Measurements from ENCODE around the gene PATE3. TPM values are rescaled to one million over a fixed set of nuclear protein-coding genes. Genes with fewer than 3 reads are reported as not detected.

The PATE3 gene
- total and polyA plus RNA-seq, 2 of the 8 experiments (the other 6 are each of a cell fraction or from before 2014, with no cell fraction given), result not detected

DNA sequence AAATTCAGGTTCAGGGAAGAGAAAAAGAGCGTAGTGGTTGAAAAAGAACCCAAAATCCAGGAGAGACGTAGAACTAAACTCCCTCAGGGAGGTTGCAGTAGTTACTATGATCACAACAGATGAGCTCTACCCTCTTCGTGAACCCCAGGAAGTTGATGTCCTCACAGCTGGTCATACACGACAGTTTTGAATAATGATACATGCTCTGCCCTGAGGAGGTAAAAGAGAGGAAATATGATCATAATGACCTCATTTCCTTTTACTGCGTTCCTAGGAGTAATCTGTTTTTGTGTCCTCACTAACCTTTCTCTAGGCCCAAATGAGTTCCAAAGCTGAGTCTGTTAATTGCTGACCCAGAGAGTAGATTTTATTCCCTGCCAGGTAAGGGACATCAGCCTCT is 10.6 kb upstream of the PATE3 start:
- TF ChIP-seq RFX5 (IDR thresholded peaks at IDR 0.05; ENCODE audit: borderline replicate concordance, low read depth, low read length), result no peak
- Histone ChIP-seq H2BK20ac (ENCODE audit: low read length) (no peak overlapping the region), H4K8ac (ENCODE audit: extremely low read depth, insufficient read depth, low read length) (no peak overlapping the region), H3K4ac (replicated peaks; ENCODE audit: insufficient read length, low read depth, low read length) (no peak overlapping the region), H3K36me3 (ENCODE audit: control insufficient read depth in 2 of 4, insufficient read depth in 4 of 4, low read length in 3 of 4) (no peaks in the 10 kb centered on the region), H3K23me2 (ENCODE audit: low read depth, low read length) (no peaks in the 10 kb centered on the region), H3K4me3 (ENCODE audit: extremely low read depth in 1 of 4, insufficient read depth in 2 of 4, low read depth in 3 of 4, low read length in 4 of 4) (no peak overlapping the region), H2AFZ (ENCODE audit: low read length) (no peak overlapping the region), H2BK120ac (replicated peaks; ENCODE audit: low read depth, low read length) (no peak overlapping the region), H3K79me1 (ENCODE audit: low read depth, low read length) (no peaks in the 10 kb centered on the region), H4K91ac (replicated peaks; ENCODE audit: insufficient read length, low read length) (no peak overlapping the region), H3K27me3 (replicated peaks in 1 of 4; ENCODE audit: control insufficient read depth in 3 of 4, extremely low read depth in 1 of 4, insufficient read depth in 3 of 4, low read length in 3 of 4) (no peaks in the 10 kb centered on the region), H3K79me2 (ENCODE audit: control insufficient read depth in 1 of 2, insufficient read depth in 2 of 2, low read length in 2 of 2) (no peaks in the 10 kb centered on the region), H3K9me3 (ENCODE audit: insufficient read depth in 2 of 2, low read depth in 1 of 2, low read length in 1 of 2) (no peaks in the 10 kb centered on the region), H2BK15ac (ENCODE audit: low read length) (no peak overlapping the region), H3K27ac (ENCODE audit: low read depth, low read length) (no peak overlapping the region), H3K23ac (ENCODE audit: insufficient read length) (no peak overlapping the region), H3K9ac (replicated peaks in 1 of 4; ENCODE audit: extremely low read depth in 1 of 4, low read depth in 3 of 4, low read length in 3 of 4) (no peak overlapping the region), H2BK5ac (ENCODE audit: low read depth, low read length) (no peak overlapping the region), H3K4me1 (replicated peaks in 1 of 4; ENCODE audit: control insufficient read depth in 3 of 4, insufficient read depth in 4 of 4, low read length in 3 of 4) (no peaks in the 10 kb centered on the region), H3K4me2 (ENCODE audit: insufficient read depth in 1 of 2, low read depth in 2 of 2, low read length in 2 of 2) (no peak overlapping the region), H2AK5ac (ENCODE audit: low read depth, low read length) (no peak overlapping the region), H3K18ac (ENCODE audit: extremely low read depth, low read length) (no peak overlapping the region), H3K56ac (replicated peaks; ENCODE audit: insufficient read length, low read depth, low read length) (no peak overlapping the region), H3K14ac (ENCODE audit: insufficient read length) (no peak overlapping the region), H2BK12ac (ENCODE audit: low read depth, low read length) (no peak overlapping the region), H4K20me1 (replicated peaks in 1 of 2; ENCODE audit: control insufficient read depth in 1 of 2, insufficient read depth in 2 of 2, low read length in 2 of 2) (no peaks in the 10 kb centered on the region), H4K5ac (ENCODE audit: insufficient read length, low read depth, low read length) (no peak overlapping the region)
- DNase-seq (ENCODE audit: low read depth in 1 of 2, low spot score in 2 of 2) (no peak), FAIRE-seq (no peak)
- ChIA-PET CTCF (ENCODE audit: partially characterized antibody) (no interaction called here), POLR2A (ENCODE audit: partially characterized antibody) (no interaction called here)
- WGBS, 2 experiments (ENCODE audit: extremely low coverage in 1 of 2, insufficient coverage in 1 of 2, insufficient read length in 1 of 2, insufficient replicate concordance in 2 of 2, low coverage in 1 of 2, low lambda C conversion rate in 2 of 2, missing lambda C conversion rate in 1 of 2), result 91% methylated on average over 5 of the region's 5 CpGs; no CpG with 5 or more reads in 1 of the 2 experiments
